HepG2 (cell line): ENCODE data around the gene PTRHD1. TPM values are rescaled to one million over a fixed set of nuclear protein-coding genes. Genes with fewer than 3 reads are reported as not detected.

ENCODE experiments used
- ATAC-seq: fragments of 200-7000 bp; cut with Tn5 transposase; 3 replicates; pipeline ENCODE4 v1.9.1; 2020; ENCODE audit warnings: mild to moderate bottlenecking, moderate library complexity
- BruUV-seq: library from RNA; stranded (reverse); fragments of 400-500 nt; replicated peaks from 2 replicates; lab custom pipeline; 2021; lab: Mats Ljungman, UMichigan
- CTCF ChIA-PET: fragments of 300-600 bp; formaldehyde crosslinking; extraction: SDS; loops from one replicate; lab custom pipeline; 2021; ENCODE audit warnings: low total read pairs, inconsistent platforms, low intra/inter-chr PET ratio; lab: Yijun Ruan, JAX
- POLR2A ChIA-PET: fragments of 350-600 bp; sonication (Branson Sonifier 250); formaldehyde crosslinking; loops from one replicate; lab custom pipeline; 2020; ENCODE audit warnings: antibody characterized with exemption, inconsistent platforms; lab: Yijun Ruan, JAX
- DNase-seq: peaks from one replicate; pipeline ENCODE4 v3.0.0-alpha.2; 2015; ENCODE audit warnings: low spot score
- FAIRE-seq: peaks from 3 replicates; lab custom pipeline; 2011; peaks lifted over from hg19 to GRCh38; lab: Jason Lieb, UNC
- H2AFZ ChIP-seq: one replicate; pipeline ENCODE4 v1.6.1; 2011; ENCODE audit warnings: low read length, inconsistent platforms
- H3K27ac ChIP-seq: fragments of 300-600 bp; 3 replicates; pipeline ENCODE4 v1.8.0; 2011; ENCODE audit warnings: mixed run types, mild to moderate bottlenecking, mixed read lengths, low read length, inconsistent platforms; ENCODE audit not compliant: insufficient read depth; ENCODE audit errors: extremely low read length
- H3K27me3 ChIP-seq, 2 experiments: fragments of 200-600 bp in 1 of 2; 2 replicates in 1 of 2; 3 replicates in 1 of 2; pipeline versions ENCODE4 v1.6.0 to v1.8.0; 2011; ENCODE audit warnings: low read length in 2 of 2, mild to moderate bottlenecking in 2 of 2, moderate library complexity in 2 of 2, inconsistent platforms in 1 of 2; ENCODE audit not compliant: insufficient read depth in 2 of 2, control insufficient read depth in 1 of 2
- H3K36me3 ChIP-seq, 2 experiments: fragments of 200-600 bp in 1 of 2; replicated peaks in 1 of 2; 2 replicates in 1 of 2; 3 replicates in 1 of 2; pipeline versions ENCODE4 v1.5.1 to v1.8.0; 2011; ENCODE audit warnings: low read length in 2 of 2, inconsistent platforms in 1 of 2; ENCODE audit not compliant: insufficient read depth in 2 of 2, control insufficient read depth in 1 of 2
- H3K4me1 ChIP-seq: 2 replicates; pipeline ENCODE4 v1.5.1; 2012; ENCODE audit warnings: low read length, inconsistent platforms; ENCODE audit not compliant: insufficient read depth
- H3K4me2 ChIP-seq: 2 replicates; pipeline ENCODE4 v1.6.0; 2011; ENCODE audit warnings: low read depth, low read length, inconsistent platforms
- H3K4me3 ChIP-seq, 3 experiments: fragments of 200-600 bp in 1 of 3; sonication (generic), shearing (Covaris generic) in 1 of 3; replicated peaks in 1 of 3; 2 replicates each; pipeline ENCODE4 v1.5.1; 2011 to 2016; ENCODE audit warnings: low read length in 3 of 3, inconsistent platforms in 2 of 3, low read depth in 2 of 3, mild to moderate bottlenecking in 2 of 3, control low read depth in 1 of 3, mixed read lengths in 1 of 3; ENCODE audit not compliant: insufficient read depth in 1 of 3
- H3K79me2 ChIP-seq: one replicate; pipeline ENCODE4 v1.6.1; 2011; ENCODE audit warnings: low read length, inconsistent platforms; ENCODE audit not compliant: insufficient read depth
- H3K9ac ChIP-seq: 2 replicates; pipeline ENCODE4 v1.6.0; 2011; ENCODE audit warnings: mild to moderate bottlenecking, low read depth, low read length, inconsistent platforms; ENCODE audit not compliant: insufficient read depth
- H3K9me3 ChIP-seq: 2 replicates; pipeline ENCODE4 v1.5.1; 2012; ENCODE audit warnings: mild to moderate bottlenecking, low read length
- H4K20me1 ChIP-seq: 2 replicates; pipeline ENCODE4 v1.6.0; 2011; ENCODE audit warnings: inconsistent platforms, mild to moderate bottlenecking, low read length, moderate library complexity; ENCODE audit not compliant: insufficient read depth
- CBX1 ChIP-seq: IDR thresholded peaks from one replicate; pipeline ENCODE4 v1.6.1; 2016; ENCODE audit warnings: antibody characterized with exemption, low read depth
- FOXA1 ChIP-seq, 2 experiments: fragments of 450-650 bp in 1 of 2; sonication (generic) in 1 of 2; formaldehyde crosslinking in 1 of 2; IDR thresholded peaks; 2 replicates each; pipeline versions ENCODE4 v1.4.0 to v1.6.1; 2016 to 2020; ENCODE audit warnings: missing genetic modification reagents in 1 of 2
- KDM5A ChIP-seq: fragments of 200-600 bp; sonication (generic); IDR thresholded peaks from 2 replicates; pipeline ENCODE4 v1.7.0; 2018; ENCODE audit warnings: antibody characterized with exemption, mild to moderate bottlenecking, low read length, borderline replicate concordance
- MBD4 ChIP-seq: IDR thresholded peaks from 2 replicates; pipeline ENCODE4 v1.6.1; 2012; ENCODE audit warnings: low read length, inconsistent platforms, borderline replicate concordance
- MXD4 ChIP-seq: IDR thresholded peaks from 2 replicates; pipeline ENCODE4 v1.6.1; 2016; ENCODE audit warnings: mild to moderate bottlenecking, missing biosample characterization, missing genetic modification reagents
- RFX3 ChIP-seq: IDR thresholded peaks from 2 replicates; pipeline ENCODE4 v1.6.1; 2016; ENCODE audit warnings: missing biosample characterization, missing genetic modification reagents
- TAF1 ChIP-seq: sonication (generic); formaldehyde crosslinking; IDR thresholded peaks from 2 replicates; pipeline ENCODE4 v1.4.0; 2020; ENCODE audit warnings: missing genetic modification reagents
- TBP ChIP-seq: sonication (generic); formaldehyde crosslinking; IDR thresholded peaks from 2 replicates; pipeline ENCODE4 v1.5.0; 2020; ENCODE audit warnings: missing genetic modification reagents
- TP53 ChIP-seq: sonication (generic); formaldehyde crosslinking; conservative IDR thresholded peaks from 2 replicates; pipeline ENCODE4 v1.4.0; 2020; ENCODE audit warnings: missing genetic modification reagents
- ZMAT5 ChIP-seq: sonication (generic); formaldehyde crosslinking; IDR thresholded peaks from 2 replicates; pipeline ENCODE4 v1.5.0; 2020; ENCODE audit warnings: mild to moderate bottlenecking, low read depth, missing genetic modification reagents, borderline replicate concordance
- ZNF121 ChIP-seq: sonication (generic); formaldehyde crosslinking; IDR thresholded peaks from 2 replicates; pipeline ENCODE4 v1.5.0; 2020; ENCODE audit warnings: mild to moderate bottlenecking, missing genetic modification reagents
- ZNF790 ChIP-seq: sonication (generic); formaldehyde crosslinking; IDR thresholded peaks from 2 replicates; pipeline ENCODE4 v1.8.0; 2022; ENCODE audit warnings: missing genetic modification reagents, mild to moderate bottlenecking, borderline replicate concordance
- ZSCAN9 ChIP-seq: IDR thresholded peaks from 2 replicates; pipeline ENCODE4 v1.6.1; 2016; ENCODE audit warnings: borderline replicate concordance
- WGBS: methylation state at CpG from one replicate; pipeline ENCODE4 v1.1.6; 2017; ENCODE audit warnings: low lambda C conversion rate; 5-methylcytosine and 5-hydroxymethylcytosine counted together
- in situ Hi-C: cut with HindIII; loops from 2 replicates; pipeline ENCODE4 v1.10.0; 2017; ENCODE audit warnings: low pct_unique_long_range_greater_than_20kb; ENCODE audit not compliant: extremely low pct_ligation_motif_present
- intact Hi-C: fragments of 100-400 bp; cut with micrococcal nuclease; formaldehyde crosslinking; loops from one replicate; pipeline ENCODE4 v1.10.0; 2022; ENCODE audit not compliant: unreplicated experiment
- polyA plus RNA-seq, 8 experiments: library from polyadenylated mRNA; depleted of rRNA in 3 of 8; stranded (reverse) in 7 of 8; unstranded in 1 of 8; fragments of >200 nt; fragmentation: Illumina TruSeq in 4 of 8; extraction: Trizol in 4 of 8; gene quantifications; 2 replicates each; pipeline versions ENCODE4 v1.2.1 to v1.2.3, GENCODE V29; 2011 to 2016; ENCODE audit warnings: low read depth in 4 of 8, missing spikeins in 1 of 8, mixed read lengths in 1 of 8; ENCODE audit not compliant: insufficient read depth in 1 of 8
- total RNA-seq, 5 experiments: library from RNA; depleted of rRNA; stranded (reverse); fragments of >200 nt; fragmentation: Illumina TruSeq; extraction: Trizol; gene quantifications; 2 replicates each; pipeline ENCODE4 v1.2.3, GENCODE V29; 2016; ENCODE audit warnings: low read depth in 1 of 5

Gene PTRHD1
- total and polyA plus RNA-seq, 2 of the 13 experiments (the other 11 are each of a cell fraction or from before 2014, with no cell fraction given) = 72.6 to 90.8 TPM

GRCh38 chr2:24814516-24814915, 21.3 kb upstream of the PTRHD1 start:
- no peak overlapping the region for H3K4me2 ChIP-seq
- no peak for FAIRE-seq
- intact Hi-C loops (no loop called here), in situ Hi-C loops (no loop called here)
- no peak overlapping the region for H2AFZ ChIP-seq
- ChIA-PET POLR2A (no interaction called here), CTCF (no interaction called here)
- WGBS = 100% methylated on average over 4 of the region's 4 CpGs
- no peaks in the 10 kb centered on the region for H4K20me1 ChIP-seq
- ATAC-seq = no peak
- no TSS peak for BruUV-seq
- no peaks in the 10 kb centered on the region for H3K27me3 ChIP-seq
- no peaks in the 10 kb centered on the region for H3K9me3 ChIP-seq
- no peak for TF ChIP-seq MBD4
- TF ChIP-seq ZNF121 (CRISPR knock-in tag) = no peak
- no peak for TF ChIP-seq TP53
- no peak for TF ChIP-seq CBX1
- TF ChIP-seq TAF1 (CRISPR knock-in tag) = no peak
- no peak for TF ChIP-seq TBP (CRISPR knock-in tag)
- TF ChIP-seq FOXA1 (IDR thresholded peaks at IDR 0.05) = no peak
- no peak for TF ChIP-seq FOXA1 (CRISPR knock-in tag; IDR thresholded peaks at IDR 0.05)
- no peak for TF ChIP-seq ZSCAN9
- no peak for TF ChIP-seq ZNF790 (CRISPR knock-in tag)
- no peak overlapping the region for H3K4me3 ChIP-seq
- no peak for DNase-seq
- H3K4me1 ChIP-seq = peaks cover 24% of the 10 kb centered on the region
- peaks cover 29 to 59% of the 10 kb centered on the region in 2 experiments for H3K36me3 ChIP-seq
- peaks cover 35% of the 10 kb centered on the region for H3K79me2 ChIP-seq
- no peak overlapping the region for H3K27ac ChIP-seq
- no peak overlapping the region for H3K9ac ChIP-seq

GRCh38 chr2:24813691-24814137, 20.5 kb upstream of the PTRHD1 start:
- Histone ChIP-seq H3K9me3 (no peaks in the 10 kb centered on the region), H3K9ac (no peak overlapping the region), H4K20me1 (no peaks in the 10 kb centered on the region), H3K4me1 (peaks cover 32% of the 10 kb centered on the region), H3K4me2 (no peak overlapping the region), H2AFZ (no peak overlapping the region), H3K27ac (no peak overlapping the region), H3K4me3 (no peak overlapping the region), H3K27me3 (no peaks in the 10 kb centered on the region), H3K36me3 (peaks cover 24 to 51% of the 10 kb centered on the region in 2 experiments), H3K79me2 (peaks cover 43% of the 10 kb centered on the region)
- TF ChIP-seq RFX3 (CRISPR knock-in tag) (no peak), KDM5A (no peak), ZMAT5 (CRISPR knock-in tag) (no peak), MXD4 (no peak)
- no peak for FAIRE-seq
- intact Hi-C loops = no loop called here
- 0 out of 3 replicates have a peak, but pooled peaks have one; percentile 23 for ATAC-seq
- WGBS = 96% methylated on average over 4 of the region's 4 CpGs
- no peak for DNase-seq
- in situ Hi-C loops = no loop called here
- no TSS peak for BruUV-seq
- ChIA-PET CTCF (no interaction called here), POLR2A (no interaction called here)
